Right lobe of liver (tissue), 4 donors: Measurements from ENCODE around the gene BCL2.

ENCODE experiments used
- POLR2A ChIP-seq: fragments of 450-650 bp; IDR thresholded peaks from one replicate; pipeline ENCODE4 v1.6.1; 2017; ENCODE audit warnings: antibody characterized with exemption, mild to moderate bottlenecking
- TF ChIP-seq, protein P1 (sequence below), 4 donors: fragments of 200-600 bp in 3 of 4; fragments of 450-650 bp in 1 of 4; IDR thresholded peaks; one replicate each; pipeline versions ENCODE4 v1.5.1 to v1.8.0; 2016 to 2022; ENCODE audit warnings: antibody characterized with exemption in 4 of 4, mild to moderate bottlenecking in 2 of 4
- donor health status: DM: no; HTN: no; CAD: no.
- donor health status: DM: no; HTN: no; CAD: no.
- donor health status: DM: no; HTN: yes; CAD: no.

DNA sequence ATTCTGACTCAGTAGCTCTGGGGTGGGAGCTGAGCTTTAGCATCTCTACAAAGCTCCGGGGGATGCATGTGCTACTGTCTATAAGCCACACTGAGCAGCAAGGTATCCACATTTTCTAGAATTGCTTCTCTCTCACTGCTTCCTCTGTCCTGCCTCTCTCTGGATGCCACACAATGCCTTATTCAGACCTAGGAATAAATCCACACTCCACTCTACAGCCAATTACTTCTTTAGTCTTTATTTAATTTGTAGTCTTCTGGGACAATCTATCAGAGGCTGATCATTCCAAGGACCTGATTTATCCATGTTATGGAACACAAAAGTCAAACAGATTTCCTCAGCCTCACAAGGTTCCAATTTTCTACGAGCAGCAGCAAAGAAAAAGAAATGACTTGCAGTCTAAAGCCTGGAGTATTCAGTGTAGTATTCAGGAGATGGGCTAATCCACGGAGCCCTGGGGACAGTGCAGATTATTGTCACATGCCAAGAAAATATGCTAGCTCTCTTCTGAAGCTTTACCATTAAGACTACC, 4.4 kb downstream of the BCL2 start:
- TF ChIP-seq, protein P1, sequence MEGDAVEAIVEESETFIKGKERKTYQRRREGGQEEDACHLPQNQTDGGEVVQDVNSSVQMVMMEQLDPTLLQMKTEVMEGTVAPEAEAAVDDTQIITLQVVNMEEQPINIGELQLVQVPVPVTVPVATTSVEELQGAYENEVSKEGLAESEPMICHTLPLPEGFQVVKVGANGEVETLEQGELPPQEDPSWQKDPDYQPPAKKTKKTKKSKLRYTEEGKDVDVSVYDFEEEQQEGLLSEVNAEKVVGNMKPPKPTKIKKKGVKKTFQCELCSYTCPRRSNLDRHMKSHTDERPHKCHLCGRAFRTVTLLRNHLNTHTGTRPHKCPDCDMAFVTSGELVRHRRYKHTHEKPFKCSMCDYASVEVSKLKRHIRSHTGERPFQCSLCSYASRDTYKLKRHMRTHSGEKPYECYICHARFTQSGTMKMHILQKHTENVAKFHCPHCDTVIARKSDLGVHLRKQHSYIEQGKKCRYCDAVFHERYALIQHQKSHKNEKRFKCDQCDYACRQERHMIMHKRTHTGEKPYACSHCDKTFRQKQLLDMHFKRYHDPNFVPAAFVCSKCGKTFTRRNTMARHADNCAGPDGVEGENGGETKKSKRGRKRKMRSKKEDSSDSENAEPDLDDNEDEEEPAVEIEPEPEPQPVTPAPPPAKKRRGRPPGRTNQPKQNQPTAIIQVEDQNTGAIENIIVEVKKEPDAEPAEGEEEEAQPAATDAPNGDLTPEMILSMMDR (IDR thresholded peaks at IDR 0.05) = no peak
- TF ChIP-seq POLR2A = no peak
